Smooth muscle cell (in vitro differentiated cells): ENCODE results near the gene KIAA0825. TPM values are rescaled to one million over a fixed set of nuclear protein-coding genes. Genes with fewer than 3 reads are reported as not detected.

Experiments
- DNase-seq: peaks from one replicate; lab custom pipeline; 2025; ENCODE audit not compliant: unreplicated experiment; lab: John Stamatoyannopoulos, UW
- H2AFZ ChIP-seq: fragments of 200-600 bp; sonication (generic); 2 replicates; pipeline ENCODE4 v1.6.0; 2016; ENCODE audit warnings: antibody characterized with exemption, low read depth, mild to moderate bottlenecking
- H3F3A ChIP-seq: fragments of 200-600 bp; sonication (generic); 2 replicates; pipeline ENCODE4 v1.6.0; 2017; ENCODE audit warnings: antibody characterized with exemption, low read depth
- H3K27ac ChIP-seq: fragments of 200-600 bp; sonication (generic); 2 replicates; pipeline ENCODE4 v1.5.1; 2016; ENCODE audit warnings: low read depth, mild to moderate bottlenecking
- H3K27me3 ChIP-seq: fragments of 200-600 bp; sonication (generic); 2 replicates; pipeline ENCODE4 v1.6.1; 2016; ENCODE audit warnings: low read depth, mild to moderate bottlenecking
- H3K36me3 ChIP-seq: fragments of 200-600 bp; sonication (generic); 2 replicates; pipeline ENCODE4 v1.5.1; 2016; ENCODE audit warnings: low read depth
- H3K4me1 ChIP-seq: fragments of 200-600 bp; sonication (generic); 2 replicates; pipeline ENCODE4 v1.5.1; 2016; ENCODE audit warnings: low read depth
- H3K4me2 ChIP-seq: fragments of 200-600 bp; sonication (generic); 2 replicates; pipeline ENCODE4 v1.6.0; 2016; ENCODE audit warnings: mild to moderate bottlenecking
- H3K4me3 ChIP-seq: fragments of 200-600 bp; sonication (generic); 2 replicates; pipeline ENCODE4 v1.5.1; 2016; ENCODE audit warnings: mild to moderate bottlenecking
- H3K79me2 ChIP-seq: fragments of 200-600 bp; sonication (generic); 2 replicates; pipeline ENCODE4 v1.6.0; 2016; ENCODE audit warnings: low read depth, mild to moderate bottlenecking
- H3K9ac ChIP-seq: fragments of 200-600 bp; sonication (generic); 2 replicates; pipeline ENCODE4 v1.6.0; 2016; ENCODE audit warnings: low read depth
- H3K9me3 ChIP-seq: fragments of 200-600 bp; sonication (generic); replicated peaks from 2 replicates; pipeline ENCODE4 v1.5.1; 2016; ENCODE audit warnings: low read depth
- H4K20me1 ChIP-seq: fragments of 200-600 bp; sonication (generic); 2 replicates; pipeline ENCODE4 v1.6.0; 2016; ENCODE audit warnings: low read depth
- WGBS: methylation state at CpG from one replicate; pipeline ENCODE4 v1.1.7; 2016; ENCODE audit warnings: low lambda C conversion rate; 5-methylcytosine and 5-hydroxymethylcytosine counted together
- polyA plus RNA-seq: library from polyadenylated mRNA; unstranded; fragments of >200 nt; fragmentation: Nextera tagmentation; extraction: Ambion mirVana; gene quantifications from 2 replicates; pipeline ENCODE4 v1.2.1, GENCODE V29; 2016
- total RNA-seq: library from RNA; depleted of rRNA; stranded (reverse); fragments of >200 nt; gene quantifications from 2 replicates; pipeline ENCODE4 v1.2.3, GENCODE V29; 2014
- TF ChIP-seq, protein P1 (sequence below): fragments of 200-600 bp; sonication (generic); IDR thresholded peaks from 2 replicates; pipeline ENCODE4 v1.5.1; 2017; ENCODE audit warnings: borderline replicate concordance, mild to moderate bottlenecking, antibody characterized with exemption; ENCODE audit not compliant: insufficient read depth, poor library complexity, severe bottlenecking

KIAA0825 gene
- total and polyA plus RNA-seq, 2 experiments from 2014 or later: 1.3 to 3.1 TPM

DNA sequence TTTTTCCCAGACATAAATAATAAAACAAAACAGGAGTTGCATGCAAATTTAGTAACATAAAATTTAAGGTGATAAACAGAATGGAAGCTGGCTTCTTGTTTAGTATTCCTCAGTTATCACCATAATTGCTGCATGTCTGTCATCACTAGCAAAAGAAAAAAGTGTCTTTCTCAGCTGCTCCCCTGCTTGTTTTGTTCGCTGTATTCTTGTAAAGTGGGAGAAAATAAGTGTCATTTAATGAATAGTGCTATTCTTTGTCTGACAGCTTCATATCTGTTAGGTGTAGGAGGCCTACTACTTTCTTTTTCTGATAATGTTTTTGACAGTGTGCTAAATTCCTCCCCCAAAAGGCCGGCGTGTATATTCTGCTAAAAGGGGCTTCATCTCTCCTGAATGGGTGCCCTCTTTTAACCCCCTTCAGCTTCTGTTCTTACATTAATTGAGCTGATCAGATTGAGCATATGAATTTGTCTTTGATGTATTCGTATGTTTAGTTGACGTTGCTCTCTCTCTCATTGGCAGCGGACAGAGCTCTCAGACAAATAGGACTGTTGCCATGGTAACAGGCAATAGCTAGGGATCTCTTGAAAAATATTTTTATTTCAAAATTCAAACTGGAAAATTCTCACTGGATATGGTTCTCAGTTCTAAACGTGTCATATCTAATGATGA lies 303.8 kb downstream of the KIAA0825 start:
- TF ChIP-seq, protein P1, sequence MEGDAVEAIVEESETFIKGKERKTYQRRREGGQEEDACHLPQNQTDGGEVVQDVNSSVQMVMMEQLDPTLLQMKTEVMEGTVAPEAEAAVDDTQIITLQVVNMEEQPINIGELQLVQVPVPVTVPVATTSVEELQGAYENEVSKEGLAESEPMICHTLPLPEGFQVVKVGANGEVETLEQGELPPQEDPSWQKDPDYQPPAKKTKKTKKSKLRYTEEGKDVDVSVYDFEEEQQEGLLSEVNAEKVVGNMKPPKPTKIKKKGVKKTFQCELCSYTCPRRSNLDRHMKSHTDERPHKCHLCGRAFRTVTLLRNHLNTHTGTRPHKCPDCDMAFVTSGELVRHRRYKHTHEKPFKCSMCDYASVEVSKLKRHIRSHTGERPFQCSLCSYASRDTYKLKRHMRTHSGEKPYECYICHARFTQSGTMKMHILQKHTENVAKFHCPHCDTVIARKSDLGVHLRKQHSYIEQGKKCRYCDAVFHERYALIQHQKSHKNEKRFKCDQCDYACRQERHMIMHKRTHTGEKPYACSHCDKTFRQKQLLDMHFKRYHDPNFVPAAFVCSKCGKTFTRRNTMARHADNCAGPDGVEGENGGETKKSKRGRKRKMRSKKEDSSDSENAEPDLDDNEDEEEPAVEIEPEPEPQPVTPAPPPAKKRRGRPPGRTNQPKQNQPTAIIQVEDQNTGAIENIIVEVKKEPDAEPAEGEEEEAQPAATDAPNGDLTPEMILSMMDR: no peak
- H3K4me3 ChIP-seq: no peak overlapping the region
- H2AFZ ChIP-seq: no peak overlapping the region
- H3K27ac ChIP-seq: no peak overlapping the region
- H3K9ac ChIP-seq: no peak overlapping the region
- no peaks in the 10 kb centered on the region for H3K79me2 ChIP-seq
- H3K36me3 ChIP-seq: no peaks in the 10 kb centered on the region
- no peaks in the 10 kb centered on the region for H4K20me1 ChIP-seq
- no peak for DNase-seq
- H3F3A ChIP-seq: no peaks in the 10 kb centered on the region
- no peak overlapping the region for H3K4me2 ChIP-seq
- H3K9me3 ChIP-seq: no peaks in the 10 kb centered on the region
- H3K27me3 ChIP-seq: no peaks in the 10 kb centered on the region
- no peaks in the 10 kb centered on the region for H3K4me1 ChIP-seq
- 88% methylated on average over 7 of the region's 7 CpGs for WGBS

DNA sequence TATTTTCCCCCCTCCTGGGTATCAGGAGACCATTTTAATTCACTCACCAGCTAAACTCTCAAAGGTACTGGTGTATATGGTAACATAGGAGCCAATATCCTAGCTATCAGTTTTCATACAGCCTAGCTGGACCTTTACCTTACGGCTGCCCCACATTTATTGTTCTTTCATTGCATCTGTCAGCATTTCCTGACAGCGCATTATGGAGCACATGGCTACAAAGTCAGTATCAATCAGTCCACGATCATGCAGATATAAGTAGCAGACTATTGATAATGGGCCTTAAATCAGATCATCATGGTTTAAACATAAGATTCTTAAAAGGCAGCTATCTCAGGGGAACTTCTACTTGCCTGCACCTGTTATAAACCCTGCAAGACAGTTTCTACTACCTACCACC lies 304.7 kb downstream of the KIAA0825 start:
- Histone ChIP-seq H3K36me3 (no peaks in the 10 kb centered on the region), H3K4me3 (no peak overlapping the region), H4K20me1 (no peaks in the 10 kb centered on the region), H3K9me3 (no peaks in the 10 kb centered on the region), H3K4me2 (no peak overlapping the region), H3K79me2 (no peaks in the 10 kb centered on the region), H3K4me1 (no peaks in the 10 kb centered on the region), H2AFZ (no peak overlapping the region), H3K27me3 (no peaks in the 10 kb centered on the region), H3F3A (no peaks in the 10 kb centered on the region), H3K9ac (no peak overlapping the region), H3K27ac (no peak overlapping the region)
- DNase-seq: no peak
- 91% methylated on average over 3 of the region's 3 CpGs for WGBS
- TF ChIP-seq, protein P1: no peak

DNA sequence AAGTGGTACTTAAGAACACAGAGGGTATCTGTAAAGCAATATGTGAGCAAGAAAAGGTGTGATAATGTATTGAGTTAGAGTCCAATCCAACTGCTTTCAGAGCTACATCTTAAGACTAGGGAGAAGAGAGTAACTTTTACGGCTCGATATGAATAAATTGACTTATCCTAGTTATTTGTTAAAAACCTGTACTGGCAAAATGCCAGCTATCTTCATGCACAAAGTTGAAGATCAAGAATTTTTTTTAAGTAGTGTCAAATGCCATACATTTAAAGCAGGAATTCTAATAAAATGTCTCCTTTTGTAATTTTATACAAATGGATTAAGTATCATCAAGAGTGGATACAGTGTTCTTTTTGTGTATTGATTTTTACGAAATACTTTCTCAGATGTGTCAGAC lies 305.2 kb downstream of the KIAA0825 start:
- WGBS: 94% methylated on average over 3 of the region's 3 CpGs
- TF ChIP-seq, protein P1: no peak

GRCh38 chr5:94312298-94312697 lies 306.1 kb downstream of the KIAA0825 start:
- no peaks in the 10 kb centered on the region for H3K79me2 ChIP-seq
- H3K4me1 ChIP-seq: no peaks in the 10 kb centered on the region
- no peak overlapping the region for H3K27ac ChIP-seq
- DNase-seq: no peak
- no peak overlapping the region for H2AFZ ChIP-seq
- H3K36me3 ChIP-seq: no peaks in the 10 kb centered on the region
- no peaks in the 10 kb centered on the region for H4K20me1 ChIP-seq
- TF ChIP-seq, protein P1: no peak
- no peak overlapping the region for H3K9ac ChIP-seq
- H3K4me3 ChIP-seq: no peak overlapping the region
- no peaks in the 10 kb centered on the region for H3K27me3 ChIP-seq
- no peaks in the 10 kb centered on the region for H3F3A ChIP-seq
- 91% methylated on average over 5 of the region's 5 CpGs for WGBS
- no peak overlapping the region for H3K4me2 ChIP-seq
- H3K9me3 ChIP-seq: no peaks in the 10 kb centered on the region

More for the DNA sequence above, 305.2 kb downstream of the KIAA0825 start:
- Histone ChIP-seq H4K20me1 (no peaks in the 10 kb centered on the region), H2AFZ (no peak overlapping the region), H3K9me3 (no peaks in the 10 kb centered on the region), H3K79me2 (no peaks in the 10 kb centered on the region), H3K36me3 (no peaks in the 10 kb centered on the region), H3K4me2 (no peak overlapping the region), H3K27me3 (no peaks in the 10 kb centered on the region), H3K4me1 (no peaks in the 10 kb centered on the region), H3K27ac (no peak overlapping the region), H3K9ac (no peak overlapping the region), H3K4me3 (no peak overlapping the region), H3F3A (no peaks in the 10 kb centered on the region)
- DNase-seq: no peak
